ENCODE data around the gene RASGRF2.

GRCh38 chr5:81250004-81250403 is 289.8 kb downstream of the RASGRF2 start:
- no peak for TF ChIP-seq POLR2A (IDR thresholded peaks at IDR 0.05; ENCODE audit: low read depth, low read length)
- TF ChIP-seq TAF1 (IDR thresholded peaks at IDR 0.05; ENCODE audit: borderline replicate concordance, low read depth, low read length) = no peak
